ENCODE data around the gene MANBA.
"Not testable (repeated sequence)": the region's sequence is repeated elsewhere in the genome, so short reads cannot be mapped to it uniquely, and the experiment has no call there.

MANBA gene

GRCh38 chr4:102725229-102725628, 35.5 kb downstream of the MANBA start:
- Histone ChIP-seq H3K79me2 (ENCODE audit: insufficient read depth, low read length) (no peaks in the 10 kb centered on the region), H3K9me2 (replicated peaks; ENCODE audit: insufficient read depth, low read length) (no peaks in the 10 kb centered on the region), H2AFZ (ENCODE audit: low read depth, low read length, severe bottlenecking) (no peak overlapping the region), H4K20me1 (ENCODE audit: low read depth, low read length) (no peaks in the 10 kb centered on the region), H3K4me2 (ENCODE audit: low read depth, low read length, poor library complexity, severe bottlenecking) (no peak overlapping the region), H3K9ac (ENCODE audit: low read length) (no peak overlapping the region), H3F3A (ENCODE audit: insufficient read depth) (no peaks in the 10 kb centered on the region), H3K36me3 (ENCODE audit: low read length) (no peaks in the 10 kb centered on the region), H3K9me3 (ENCODE audit: insufficient read depth, low read length) (no peaks in the 10 kb centered on the region), H3K4me3 (ENCODE audit: insufficient read depth, low read length, poor library complexity, severe bottlenecking) (no peak overlapping the region), H3K27ac (ENCODE audit: low read depth, low read length) (no peak overlapping the region), H3K27me3 (ENCODE audit: low read length) (no peaks in the 10 kb centered on the region)
- no peak for TF ChIP-seq CTCF (IDR thresholded peaks at IDR 0.05; ENCODE audit: insufficient read depth, low read length, poor library complexity, severe bottlenecking)
- TF ChIP-seq EZH2phosphoT487 (conservative IDR thresholded peaks at IDR 0.05; ENCODE audit: low read length) = no peak

GRCh38 chr4:102723511-102723910, 37.3 kb downstream of the MANBA start:
- Histone ChIP-seq H4K20me1 (ENCODE audit: low read depth, low read length) (no peaks in the 10 kb centered on the region), H3K4me2 (ENCODE audit: low read depth, low read length, poor library complexity, severe bottlenecking) (no peak overlapping the region), H3K79me2 (ENCODE audit: insufficient read depth, low read length) (no peaks in the 10 kb centered on the region), H3K9ac (ENCODE audit: low read length) (no peak overlapping the region), H3K36me3 (ENCODE audit: low read length) (no peaks in the 10 kb centered on the region), H3K9me2 (replicated peaks; ENCODE audit: insufficient read depth, low read length) (no peaks in the 10 kb centered on the region), H3K27ac (ENCODE audit: low read depth, low read length) (no peak overlapping the region), H3K9me3 (ENCODE audit: insufficient read depth, low read length) (no peaks in the 10 kb centered on the region), H3K4me3 (ENCODE audit: insufficient read depth, low read length, poor library complexity, severe bottlenecking) (no peak overlapping the region), H2AFZ (ENCODE audit: low read depth, low read length, severe bottlenecking) (no peak overlapping the region), H3F3A (ENCODE audit: insufficient read depth) (no peaks in the 10 kb centered on the region), H3K27me3 (ENCODE audit: low read length) (no peaks in the 10 kb centered on the region)
- no peak for TF ChIP-seq EZH2phosphoT487 (conservative IDR thresholded peaks at IDR 0.05; ENCODE audit: low read length)

GRCh38 chr4:102722740-102723139, 38.0 kb downstream of the MANBA start:
- Histone ChIP-seq H2AFZ (ENCODE audit: low read depth, low read length, severe bottlenecking) (no peak overlapping the region), H3K79me2 (ENCODE audit: insufficient read depth, low read length) (no peaks in the 10 kb centered on the region), H3K4me3 (ENCODE audit: insufficient read depth, low read length, poor library complexity, severe bottlenecking) (no peak overlapping the region), H3K27ac (ENCODE audit: low read depth, low read length) (no peak overlapping the region), H3K9me2 (replicated peaks; ENCODE audit: insufficient read depth, low read length) (no peaks in the 10 kb centered on the region), H3K9ac (ENCODE audit: low read length) (no peak overlapping the region), H3K27me3 (ENCODE audit: low read length) (no peaks in the 10 kb centered on the region), H4K20me1 (ENCODE audit: low read depth, low read length) (no peaks in the 10 kb centered on the region), H3K4me2 (ENCODE audit: low read depth, low read length, poor library complexity, severe bottlenecking) (no peak overlapping the region), H3F3A (ENCODE audit: insufficient read depth) (no peaks in the 10 kb centered on the region), H3K36me3 (ENCODE audit: low read length) (no peaks in the 10 kb centered on the region), H3K9me3 (ENCODE audit: insufficient read depth, low read length) (no peaks in the 10 kb centered on the region)
- TF ChIP-seq EZH2phosphoT487 (conservative IDR thresholded peaks at IDR 0.05; ENCODE audit: low read length) = no peak
- TF ChIP-seq CTCF (IDR thresholded peaks at IDR 0.05; ENCODE audit: insufficient read depth, low read length, poor library complexity, severe bottlenecking) = no peak

GRCh38 chr4:102718833-102719575, 41.8 kb downstream of the MANBA start:
- not testable (repeated sequence) for H3K4me3 ChIP-seq (ENCODE audit: insufficient read depth, low read length, poor library complexity, severe bottlenecking); H4K20me1 ChIP-seq (ENCODE audit: low read depth, low read length); H3K36me3 ChIP-seq (ENCODE audit: low read length); H3K9ac ChIP-seq (ENCODE audit: low read length); H2AFZ ChIP-seq (ENCODE audit: low read depth, low read length, severe bottlenecking); H3K79me2 ChIP-seq (ENCODE audit: insufficient read depth, low read length); H3K27ac ChIP-seq (ENCODE audit: low read depth, low read length); H3K27me3 ChIP-seq (ENCODE audit: low read length); H3K4me2 ChIP-seq (ENCODE audit: low read depth, low read length, poor library complexity, severe bottlenecking); H3K9me2 ChIP-seq (replicated peaks; ENCODE audit: insufficient read depth, low read length); H3K9me3 ChIP-seq (ENCODE audit: insufficient read depth, low read length); H3F3A ChIP-seq (ENCODE audit: insufficient read depth)
